T47D (cell line): Measurements from ENCODE around the gene KAT7.

Experiments
- DNase-seq, 2 experiments: peaks; one replicate each; pipeline versions ENCODE4 v3.0.0 to v3.0.0-alpha.2; 2011 to 2012; ENCODE audit warnings: low read depth in 1 of 2, low spot score in 1 of 2
- JUND ChIP-seq: IDR thresholded peaks from 2 replicates; pipeline ENCODE4 v1.6.1; 2012; ENCODE audit warnings: low read depth
- in situ Hi-C: cut with HindIII; loops from 2 replicates; pipeline ENCODE4 v1.10.0; 2016; ENCODE audit warnings: low sequenced_read_pairs, low pct_unique_long_range_greater_than_20kb

KAT7 gene

DNA sequence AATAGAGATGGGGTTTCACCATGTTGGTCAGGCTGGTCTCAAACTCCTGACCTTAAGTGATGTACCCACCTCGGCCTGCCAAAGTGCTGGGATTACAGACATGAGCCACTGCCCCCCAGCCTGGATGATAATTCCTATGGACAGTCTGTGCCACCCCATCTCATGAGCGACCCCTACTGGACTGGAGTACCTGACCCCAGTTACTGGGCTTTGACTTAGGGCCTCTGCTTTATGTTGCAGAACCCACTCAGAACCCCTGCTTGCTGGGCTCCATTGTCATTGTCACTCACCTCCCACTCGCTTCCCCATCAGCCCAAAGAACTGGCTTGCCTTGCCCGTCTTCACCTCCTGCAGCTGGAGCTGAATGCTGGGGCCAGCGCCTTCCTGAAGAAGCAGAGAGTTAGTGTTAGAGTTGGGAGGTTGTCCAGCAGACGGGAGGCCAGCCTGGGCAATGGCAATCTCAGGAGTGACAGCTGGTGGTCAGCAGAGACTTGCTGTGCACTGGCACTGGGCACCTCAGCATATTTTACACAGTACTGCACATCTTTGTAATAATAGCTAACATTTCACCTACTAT lies 55.4 kb downstream of the KAT7 start:
- no peak for TF ChIP-seq JUND
- DNase-seq: peak; percentile 49 to 50
- in situ Hi-C loops: no loop called here

DNA sequence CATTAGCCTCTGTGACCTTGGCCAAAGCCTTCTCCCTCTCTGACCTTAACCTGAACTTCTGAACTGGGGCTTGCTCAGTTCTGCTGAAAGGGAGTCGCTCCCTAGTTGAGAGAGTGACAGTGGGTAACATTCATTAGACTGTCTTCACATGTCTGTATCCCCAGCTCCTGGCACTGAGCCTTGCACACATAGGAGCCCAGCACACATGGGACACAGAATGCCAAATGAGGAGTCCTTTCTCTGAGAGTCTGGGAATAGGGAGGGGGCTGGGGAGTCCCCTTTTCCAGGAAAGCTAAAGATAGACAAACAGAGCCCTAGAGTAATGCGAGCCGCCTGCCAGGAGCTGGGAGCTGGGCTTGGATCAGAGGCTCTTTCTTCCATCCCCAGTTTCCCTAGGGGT lies 56.8 kb downstream of the KAT7 start:
- DNase-seq: no peak
- no peak for TF ChIP-seq JUND
- in situ Hi-C loops: no loop called here

DNA sequence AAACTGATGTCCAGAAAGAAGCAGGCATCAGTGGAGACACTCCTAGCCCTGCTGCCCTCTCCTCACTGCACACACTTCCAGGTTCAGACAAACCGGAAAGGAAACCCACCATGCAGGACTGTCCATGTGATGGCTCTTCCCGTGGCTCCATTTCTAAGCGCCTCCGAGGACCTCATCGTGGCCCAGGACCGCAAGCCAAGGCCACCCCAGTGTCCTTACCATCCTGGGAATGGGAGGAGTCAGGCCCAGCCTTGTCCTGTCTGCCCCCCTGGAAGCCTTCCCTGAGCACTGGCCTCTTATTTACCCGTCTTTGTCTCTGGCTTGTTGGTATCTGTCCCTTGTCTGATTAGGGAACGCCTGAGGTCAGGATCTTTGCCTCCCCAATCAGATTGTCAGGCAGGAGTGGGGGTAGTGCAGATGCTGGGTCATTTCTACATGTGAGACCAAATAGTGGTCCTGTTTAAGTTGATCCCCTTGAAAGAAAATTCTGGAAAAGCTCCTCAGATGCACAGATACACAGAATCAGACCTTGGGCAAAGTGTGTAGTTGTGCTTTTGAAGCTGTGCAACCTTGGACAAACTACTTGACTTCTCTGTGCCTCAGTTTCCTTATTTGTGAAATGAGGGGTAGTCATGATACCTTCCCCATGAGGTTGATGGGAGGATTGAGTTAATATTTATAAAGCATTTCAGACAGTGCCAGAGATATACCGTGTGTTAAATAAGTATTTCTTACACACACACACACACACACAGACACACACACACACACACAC lies 58.6 kb downstream of the KAT7 start:
- no peak for TF ChIP-seq JUND
- no peak for DNase-seq
- in situ Hi-C loops: no loop called here

DNA sequence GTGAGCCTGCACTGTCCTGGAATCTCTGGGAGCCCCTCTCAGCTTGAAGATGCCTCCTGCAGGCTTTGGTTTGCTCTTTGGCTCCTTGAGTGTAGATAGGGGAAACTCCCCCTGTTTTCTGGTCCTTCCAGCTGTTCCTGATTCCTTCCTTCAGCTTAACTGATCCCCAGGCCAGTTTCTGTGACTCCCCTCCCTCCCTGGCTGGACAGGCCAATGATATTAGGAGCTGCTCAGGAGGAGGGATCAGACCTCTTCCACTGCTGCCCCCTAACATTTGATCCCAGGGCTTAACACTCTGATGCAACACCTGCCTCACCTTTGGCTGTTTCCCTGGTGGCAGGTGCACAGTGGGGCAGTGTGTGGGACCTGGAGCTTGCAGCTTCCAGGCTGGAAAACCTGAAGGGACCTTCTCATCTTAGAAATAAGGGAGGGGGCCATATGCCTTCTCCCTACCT lies 59.6 kb downstream of the KAT7 start, which contains the start of gene TAC4:
Gene TAC4 (minus strand): TSS at position 51 of the 455 bp plus-strand sequence. CDS start 52 bp downstream, outside the sequence.
- in situ Hi-C loops: no loop called here
- peak in 1 of 2 experiments; percentile 28 for DNase-seq
- no peak for TF ChIP-seq JUND

DNA sequence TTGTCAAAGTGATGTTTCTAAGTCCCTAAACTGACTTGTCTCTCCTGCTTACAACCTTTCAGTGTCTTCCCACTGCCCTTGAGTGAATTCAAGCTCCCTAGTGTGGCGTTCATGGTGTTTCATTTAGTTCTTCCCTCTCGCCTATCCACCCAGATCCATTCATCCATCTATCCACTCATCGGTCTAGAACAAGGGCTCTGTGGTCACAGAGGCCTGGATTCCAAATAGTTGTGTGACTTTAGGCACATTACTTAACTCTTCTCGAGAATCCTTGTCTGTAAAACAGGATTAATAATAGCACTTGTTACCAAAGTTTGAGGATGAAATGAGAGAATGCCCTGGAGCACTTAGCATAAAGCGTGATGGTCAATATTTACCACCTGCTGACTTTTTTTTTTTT lies 60.3 kb downstream of the KAT7 start:
- no peak for DNase-seq
- no peak for TF ChIP-seq JUND
- in situ Hi-C loops: no loop called here

DNA sequence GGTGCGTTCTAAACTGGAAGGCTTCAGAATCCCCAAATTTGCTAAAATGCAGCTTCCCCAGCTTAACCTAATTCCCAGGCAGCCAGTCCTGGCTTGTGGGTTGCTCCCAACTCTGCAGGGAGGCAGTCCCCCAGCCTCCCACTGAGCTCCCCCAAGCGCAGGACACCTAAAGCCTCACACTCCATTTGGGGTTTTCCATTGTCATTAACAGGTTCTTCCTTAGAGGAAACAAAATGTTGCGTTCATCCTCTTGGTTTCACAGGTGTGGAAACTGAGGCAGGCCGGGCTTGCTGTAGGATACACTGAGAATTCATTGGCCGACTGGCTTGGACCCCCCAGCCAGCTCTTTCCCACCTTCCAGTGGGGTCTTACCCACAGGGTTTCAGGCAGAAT lies 61.7 kb downstream of the KAT7 start:
- no peak for DNase-seq
- in situ Hi-C loops: no loop called here
- TF ChIP-seq JUND: no peak

DNA sequence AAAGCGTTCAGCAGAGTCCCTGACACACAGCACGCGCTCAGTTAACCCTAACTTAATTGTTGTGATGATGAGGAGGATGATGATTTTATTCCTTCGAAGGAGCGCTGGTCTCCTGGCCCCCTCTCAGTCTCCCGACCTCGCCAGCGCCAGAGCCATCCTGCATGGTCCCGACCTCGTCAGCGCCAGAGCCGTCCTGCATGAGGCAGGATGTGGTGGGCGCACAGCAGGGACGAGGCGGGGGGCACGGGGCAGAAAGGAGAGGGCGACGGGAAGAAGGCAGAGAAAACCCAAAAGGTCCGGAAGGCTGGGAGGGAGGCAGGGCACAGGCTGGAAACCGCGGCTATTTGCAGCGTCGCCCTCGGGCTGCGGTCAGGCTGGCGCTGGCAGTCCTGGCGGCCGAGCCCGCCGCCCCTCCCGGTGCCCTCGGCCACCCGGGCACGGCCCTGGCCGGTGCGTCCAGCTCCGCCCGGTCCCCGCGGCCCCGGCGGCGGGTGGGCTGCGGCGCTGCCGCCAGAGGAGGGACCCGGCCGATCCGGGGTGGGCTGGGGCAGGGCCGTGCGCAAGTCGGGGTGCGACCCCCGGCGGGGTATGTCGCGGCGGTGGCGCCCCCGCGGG lies 62.4 kb downstream of the KAT7 start:
- no peak for TF ChIP-seq JUND
- in situ Hi-C loops: no loop called here
- DNase-seq: no peak

DNA sequence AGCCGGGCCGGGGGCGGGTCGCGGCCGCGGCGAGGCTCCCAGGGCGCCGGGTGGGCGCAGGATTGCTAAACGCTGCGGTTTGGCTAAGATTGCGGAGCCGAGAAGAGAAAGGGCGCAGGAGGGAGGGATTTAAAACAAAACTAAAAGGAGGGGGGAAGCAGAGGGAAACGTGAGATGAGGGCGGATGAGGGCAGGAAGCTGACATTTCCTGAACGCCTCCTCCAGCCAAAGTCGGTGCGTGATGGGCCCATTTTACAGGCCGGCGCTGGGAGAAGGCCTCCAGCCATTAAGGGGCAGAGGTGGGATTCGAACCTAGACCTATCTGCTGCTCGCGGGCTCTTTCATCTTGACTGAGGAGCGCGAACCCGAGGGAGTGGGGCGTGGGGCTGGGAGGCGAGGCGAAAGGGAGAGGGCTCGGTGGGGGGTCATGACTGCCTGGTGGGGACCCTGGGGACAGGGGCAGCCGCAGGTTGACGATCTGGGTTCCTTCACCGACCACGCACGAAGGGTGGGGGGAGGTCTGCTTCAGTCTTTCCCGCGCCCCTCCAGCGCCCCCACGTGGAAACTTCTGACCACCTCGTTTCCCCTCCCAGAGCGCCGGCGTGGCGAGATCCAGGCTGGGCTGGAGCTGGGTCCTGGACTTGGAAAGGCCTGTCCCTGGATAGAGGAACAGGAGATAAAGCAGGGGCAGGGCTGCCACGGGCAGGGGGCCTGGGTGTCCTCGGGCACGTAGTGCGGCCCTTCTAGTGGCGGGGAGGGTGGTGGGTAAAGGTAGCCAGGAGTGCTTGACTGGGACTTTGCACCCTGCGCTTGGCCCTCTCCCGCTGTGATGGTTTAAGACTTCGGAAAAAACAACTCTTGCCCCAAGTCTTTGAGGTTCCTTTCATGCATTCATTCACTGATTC lies 63.2 kb downstream of the KAT7 start:
- no peak for DNase-seq
- in situ Hi-C loops: no loop called here

DNA sequence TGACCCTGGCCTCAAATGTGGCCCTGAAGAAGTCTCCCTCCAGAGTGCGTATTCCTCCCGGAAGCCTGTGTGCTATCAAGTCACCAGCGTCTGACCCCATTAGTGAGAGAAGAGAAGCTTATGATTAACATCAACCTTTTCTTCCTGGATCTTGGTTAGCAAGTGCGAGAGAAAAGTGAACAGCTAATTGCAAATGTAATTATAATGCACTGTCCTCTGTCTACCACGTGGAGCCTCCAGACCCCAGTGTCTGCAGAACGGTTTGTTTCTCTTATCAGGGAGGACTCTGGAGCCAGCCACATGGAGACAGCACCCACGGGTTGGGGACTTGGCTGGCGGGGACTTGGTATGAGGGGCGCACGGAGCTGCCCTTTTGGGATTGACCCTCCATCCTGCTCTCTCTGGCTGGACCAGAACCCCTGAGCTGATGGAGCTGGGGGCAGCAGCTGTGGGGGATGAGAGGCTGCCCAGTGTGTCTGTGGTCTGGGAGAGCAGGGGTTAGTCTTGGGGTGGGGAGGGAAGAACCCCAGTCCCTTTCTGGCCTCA lies 65.1 kb downstream of the KAT7 start:
- in situ Hi-C loops: no loop called here
- DNase-seq: no peak
- no peak for TF ChIP-seq JUND

More for the DNA sequence above, 63.2 kb downstream of the KAT7 start:
- no peak for TF ChIP-seq JUND

DNA sequence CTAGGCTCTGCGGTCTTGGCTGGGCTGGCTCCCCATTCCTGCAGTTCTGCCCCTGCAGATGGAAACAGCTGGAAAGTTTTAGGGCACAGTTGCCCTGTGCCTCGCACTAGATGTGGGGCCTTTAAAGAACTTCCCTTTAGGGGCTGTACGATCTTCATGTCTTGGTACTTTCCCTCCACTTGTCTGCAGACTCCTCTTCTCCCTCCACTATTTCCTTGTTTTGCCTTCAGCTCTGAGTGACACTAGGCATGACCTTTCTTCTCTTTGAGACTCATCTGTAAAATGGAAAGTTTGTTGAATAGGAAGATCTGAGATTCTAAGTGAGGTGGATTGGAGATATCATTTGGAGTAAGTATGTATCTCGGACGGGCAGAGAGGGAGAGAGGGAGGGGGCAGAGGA lies 65.6 kb downstream of the KAT7 start:
- no peak for TF ChIP-seq JUND
- DNase-seq: no peak
- in situ Hi-C loops: no loop called here

DNA sequence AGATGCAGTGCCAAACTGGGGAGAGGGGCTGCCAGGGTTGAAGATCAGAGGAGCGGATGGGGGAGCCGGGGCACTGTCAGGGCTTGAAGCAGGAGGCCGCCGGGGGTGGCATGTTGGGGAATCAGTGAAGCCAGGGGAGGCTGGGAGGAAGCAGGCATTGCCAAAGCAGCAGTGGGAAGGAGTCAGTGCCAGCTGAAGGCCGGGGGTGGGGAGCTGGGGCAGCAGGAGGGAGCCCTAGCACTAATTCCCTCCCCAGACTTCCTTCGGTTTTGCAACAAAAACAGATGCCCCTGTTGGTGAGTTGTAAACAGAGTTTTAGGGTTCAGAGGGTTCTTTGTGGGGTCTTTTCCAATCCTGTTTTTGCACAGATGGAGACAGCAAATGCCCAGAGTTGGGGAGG lies 70.3 kb downstream of the KAT7 start:
- in situ Hi-C loops: no loop called here
- no peak for DNase-seq
- TF ChIP-seq JUND: no peak
